K562 (cell line): ENCODE measurements around the gene EFCC1. TPM values are rescaled to one million over a fixed set of nuclear protein-coding genes. Genes with fewer than 3 reads are reported as not detected.

ENCODE experiments used
- ATAC-seq: fragments of 200-7000 bp; cut with Tn5 transposase; 3 replicates; pipeline ENCODE4 v1.9.1; 2020; ENCODE audit warnings: moderate library complexity
- BruUV-seq: library from RNA; stranded (reverse); fragments of 400-500 nt; replicated peaks from 2 replicates; lab custom pipeline; 2021; lab: Mats Ljungman, UMichigan
- CTCF ChIA-PET: fragments of 300-600 bp; formaldehyde crosslinking; extraction: SDS; loops from one replicate; lab custom pipeline; 2021; ENCODE audit warnings: low intra/inter-chr PET ratio; lab: Yijun Ruan, JAX
- POLR2A ChIA-PET: fragments of 300-600, 350-650 bp; sonication (Branson Sonifier 250); formaldehyde crosslinking; extraction: SDS; loops from one replicate; lab custom pipeline; 2021; ENCODE audit warnings: antibody characterized with exemption, inconsistent platforms; lab: Yijun Ruan, JAX
- DNase-seq, 4 experiments: peaks; one replicate each; pipeline versions ENCODE4 v3.0.0 to v3.0.0-alpha.2; 2011 to 2018; ENCODE audit warnings: low spot score in 3 of 4, mixed read lengths in 3 of 4; ENCODE audit errors: extremely low read depth in 1 of 4
- FAIRE-seq: peaks from 2 replicates; lab custom pipeline; 2011; peaks lifted over from hg19 to GRCh38; lab: Jason Lieb, UNC
- H2AFZ ChIP-seq: 2 replicates; pipeline ENCODE4 v1.6.0; 2011; ENCODE audit warnings: low read depth, low read length, control low read depth, inconsistent platforms
- H3K27ac ChIP-seq: fragments of 200-600 bp; 3 replicates; pipeline ENCODE4 v1.8.0; 2011; ENCODE audit warnings: low read depth, mild to moderate bottlenecking, control low read depth, inconsistent platforms, low read length, moderate library complexity, mixed read lengths; ENCODE audit errors: extremely low read depth
- H3K27me3 ChIP-seq, 2 experiments: fragments of 300-600 bp in 1 of 2; 2 replicates in 1 of 2; 3 replicates in 1 of 2; pipeline versions ENCODE4 v1.6.0 to v1.8.0; 2011; ENCODE audit warnings: inconsistent platforms in 2 of 2, low read length in 2 of 2, mild to moderate bottlenecking in 1 of 2, mixed read lengths in 1 of 2, moderate library complexity in 1 of 2; ENCODE audit not compliant: control insufficient read depth in 2 of 2, insufficient read depth in 2 of 2
- H3K36me3 ChIP-seq: fragments of 300-600 bp; 3 replicates; pipeline ENCODE4 v1.8.0; 2011; ENCODE audit warnings: mild to moderate bottlenecking, low read length, inconsistent platforms; ENCODE audit not compliant: control insufficient read depth, insufficient read depth
- H3K4me1 ChIP-seq, 2 experiments: fragments of 200-600 bp in 1 of 2; replicated peaks in 1 of 2; 2 replicates in 1 of 2; 3 replicates in 1 of 2; pipeline versions ENCODE4 v1.5.1 to v1.8.0; 2011; ENCODE audit warnings: inconsistent platforms in 2 of 2, low read length in 2 of 2, mild to moderate bottlenecking in 1 of 2, mixed read lengths in 1 of 2, moderate library complexity in 1 of 2; ENCODE audit not compliant: control insufficient read depth in 2 of 2, insufficient read depth in 2 of 2
- H3K4me2 ChIP-seq: 2 replicates; pipeline ENCODE4 v1.6.1; 2011; ENCODE audit warnings: low read length, control low read depth, inconsistent platforms, mixed read lengths; ENCODE audit not compliant: insufficient read depth
- H3K4me3 ChIP-seq: fragments of 200-600 bp; sonication (generic), shearing (Covaris generic); 2 replicates; pipeline ENCODE4 v1.5.1; 2016; ENCODE audit warnings: control low read depth, inconsistent platforms
- H3K79me2 ChIP-seq: fragments of 200-600 bp; 3 replicates; pipeline ENCODE4 v1.8.0; 2011; ENCODE audit warnings: low read length, inconsistent platforms; ENCODE audit not compliant: control insufficient read depth, insufficient read depth
- H3K9ac ChIP-seq, 2 experiments: 2 replicates each; pipeline versions ENCODE4 v1.6.0 to v1.6.1; 2011; ENCODE audit warnings: low read depth in 2 of 2, low read length in 2 of 2, control low read depth in 1 of 2, inconsistent platforms in 1 of 2, mild to moderate bottlenecking in 1 of 2, mixed read lengths in 1 of 2; ENCODE audit not compliant: insufficient read depth in 1 of 2
- H3K9me1 ChIP-seq: one replicate; pipeline ENCODE4 v1.6.0; 2011; ENCODE audit warnings: inconsistent platforms, mild to moderate bottlenecking, low read length, moderate library complexity; ENCODE audit not compliant: control insufficient read depth, insufficient read depth
- H3K9me3 ChIP-seq: replicated peaks from 2 replicates; pipeline ENCODE4 v1.5.1; 2011; ENCODE audit warnings: low read depth, low read length, inconsistent platforms; ENCODE audit not compliant: control insufficient read depth, insufficient read depth
- H4K20me1 ChIP-seq: replicated peaks from 2 replicates; pipeline ENCODE4 v1.6.1; 2011; ENCODE audit warnings: low read length, inconsistent platforms, mixed read lengths; ENCODE audit not compliant: control insufficient read depth, insufficient read depth
- MBD2 ChIP-seq: sonication (generic); IDR thresholded peaks from 2 replicates; pipeline ENCODE4 v1.6.1; 2016; ENCODE audit warnings: low read depth, borderline replicate concordance
- MEIS2 ChIP-seq: fragments of 450-650 bp; IDR thresholded peaks from 2 replicates; pipeline ENCODE4 v1.6.1; 2014; ENCODE audit warnings: mild to moderate bottlenecking; ENCODE audit not compliant: partially characterized antibody
- WGBS: fragments of 100-300 bp; shearing (Covaris generic); methylation state at CpG from one replicate; pipeline ENCODE4 v1.1.6; 2016; ENCODE audit warnings: low coverage, mixed read lengths; ENCODE audit not compliant: insufficient coverage; ENCODE audit errors: missing lambda C conversion rate; 5-methylcytosine and 5-hydroxymethylcytosine counted together
- in situ Hi-C: fragments of 300-500 bp; cut with MboI; formaldehyde crosslinking; loops from 4 replicates; pipeline ENCODE4 v1.15.0; 2018; ENCODE audit warnings: inconsistent platforms, mixed read lengths
- intact Hi-C: fragments of 100-400 bp; cut with micrococcal nuclease; formaldehyde crosslinking; loops from 2 replicates; pipeline ENCODE4 v1.14.2; 2022
- polyA plus RNA-seq, 8 experiments: library from polyadenylated mRNA; depleted of rRNA in 4 of 8; stranded (reverse) in 5 of 8; unstranded in 3 of 8; fragments of >200 nt; fragmentation: Nextera tagmentation in 2 of 8; fragmentation: Illumina TruSeq in 1 of 8; extraction: Ambion mirVana in 2 of 8; extraction: Trizol in 1 of 8; gene quantifications; 2 replicates each; pipeline versions ENCODE4 v1.2.1 to v1.2.3, GENCODE V29; 2011 to 2014; ENCODE audit warnings: inconsistent platforms in 1 of 8, missing spikeins in 1 of 8
- total RNA-seq, 7 experiments: library from RNA; depleted of rRNA in 6 of 7; stranded (reverse); fragments of >200 nt in 6 of 7; fragmentation: Illumina TruSeq in 2 of 7; extraction: Trizol in 2 of 7; gene quantifications; 2 replicates each; pipeline versions ENCODE4 v1.2.1 to v1.2.3, GENCODE V29; 2011 to 2021; ENCODE audit warnings: low replicate concordance in 1 of 7
- TF ChIP-seq, protein P1 (sequence below): fragments of 450-650 bp; formaldehyde crosslinking; conservative IDR thresholded peaks from 2 replicates; pipeline ENCODE4 v1.4.0; 2022; ENCODE audit warnings: mild to moderate bottlenecking, missing genetic modification characterization

Gene EFCC1
- total and polyA plus RNA-seq, 9 of the 15 experiments (the other 6 are each of a cell fraction or from before 2014, with no cell fraction given), result not detected

DNA sequence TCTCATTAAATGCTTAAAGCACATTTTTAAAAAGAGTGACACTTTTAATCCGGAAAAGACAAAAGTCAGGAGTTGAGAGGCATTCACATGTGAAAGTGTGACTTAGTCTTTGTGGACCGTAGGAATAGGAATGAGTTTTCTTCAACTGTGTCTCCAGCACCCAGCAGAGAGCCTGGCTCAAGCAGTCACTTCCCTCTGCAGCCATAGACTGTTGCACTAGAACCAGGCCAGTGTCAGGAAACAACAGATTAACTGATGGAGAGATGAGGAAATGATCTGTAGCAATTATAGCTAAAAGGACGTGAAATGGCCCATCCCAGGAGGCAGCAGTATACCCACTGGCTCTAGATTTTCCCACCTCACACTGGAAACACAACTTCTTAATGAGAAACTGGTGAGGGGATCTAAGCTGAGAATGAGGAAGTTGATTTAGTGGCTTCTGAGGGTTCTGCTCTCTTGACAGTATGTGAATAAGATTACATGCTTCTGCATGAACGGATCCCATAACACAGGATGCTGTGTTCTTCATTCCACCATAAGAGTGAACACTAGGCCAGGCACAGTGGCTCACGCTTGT lies 27.0 kb upstream of the EFCC1 start:
- H3K36me3 ChIP-seq, result no peaks in the 10 kb centered on the region
- peak; percentile 16 for TF ChIP-seq MEIS2
- TF ChIP-seq, protein P1, sequence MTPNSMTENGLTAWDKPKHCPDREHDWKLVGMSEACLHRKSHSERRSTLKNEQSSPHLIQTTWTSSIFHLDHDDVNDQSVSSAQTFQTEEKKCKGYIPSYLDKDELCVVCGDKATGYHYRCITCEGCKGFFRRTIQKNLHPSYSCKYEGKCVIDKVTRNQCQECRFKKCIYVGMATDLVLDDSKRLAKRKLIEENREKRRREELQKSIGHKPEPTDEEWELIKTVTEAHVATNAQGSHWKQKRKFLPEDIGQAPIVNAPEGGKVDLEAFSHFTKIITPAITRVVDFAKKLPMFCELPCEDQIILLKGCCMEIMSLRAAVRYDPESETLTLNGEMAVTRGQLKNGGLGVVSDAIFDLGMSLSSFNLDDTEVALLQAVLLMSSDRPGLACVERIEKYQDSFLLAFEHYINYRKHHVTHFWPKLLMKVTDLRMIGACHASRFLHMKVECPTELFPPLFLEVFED, result no peak
- H3K4me3 ChIP-seq, result no peak overlapping the region
- DNase-seq, result no peak
- BruUV-seq, result no TSS peak
- intact Hi-C loops (loop anchor here (5.0 kb wide), 2 partner anchors 53 to 108 kb away; no protein-coding TSS in a partner anchor), in situ Hi-C loops (loop anchor here (10.0 kb wide), 1 partner anchor 111 kb away; no protein-coding TSS in a partner anchor)
- ChIA-PET POLR2A (no interaction called here), CTCF (no interaction called here)
- H4K20me1 ChIP-seq, result no peaks in the 10 kb centered on the region; the same call in 1 of the 2 replicates
- no peaks in the 10 kb centered on the region for H3K9me1 ChIP-seq
- H3K9me3 ChIP-seq, result no peaks in the 10 kb centered on the region
- no peak for ATAC-seq
- H3K9ac ChIP-seq, result no peak overlapping the region
- FAIRE-seq, result no peak
- no peaks in the 10 kb centered on the region for H3K79me2 ChIP-seq
- no peaks in the 10 kb centered on the region; a peak in 1 of 5 replicates for H3K4me1 ChIP-seq
- no peak overlapping the region for H2AFZ ChIP-seq
- H3K4me2 ChIP-seq, result no peak overlapping the region
- WGBS, result 3% methylated on average over 3 of the region's 5 CpGs
- H3K27ac ChIP-seq, result no peak overlapping the region
- peaks cover 0 to 12% of the 10 kb centered on the region in 2 experiments; a peak in 2 of 5 replicates for H3K27me3 ChIP-seq

DNA sequence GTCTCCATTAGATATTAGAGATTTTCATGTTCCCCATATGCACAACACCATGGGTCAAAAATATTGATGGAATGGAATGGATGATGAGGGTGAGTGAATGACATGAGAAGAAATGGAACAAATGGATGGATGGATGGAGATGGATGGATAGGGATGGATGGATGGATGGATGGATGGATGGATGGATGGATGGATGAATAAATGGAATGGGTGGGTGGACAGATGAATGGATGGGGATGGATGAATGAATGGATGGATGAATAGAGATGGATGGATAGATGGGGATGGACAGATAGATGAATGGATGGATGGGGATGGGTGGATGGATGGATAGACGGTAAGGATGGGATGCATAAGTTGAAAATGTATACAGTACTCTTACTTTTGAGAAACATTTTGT lies 25.8 kb upstream of the EFCC1 start:
- CTCF ChIA-PET, result no interaction called here
- TF ChIP-seq MBD2, result no peak
- TF ChIP-seq, all 486 proteins: peak for 0
- Histone ChIP-seq H2AFZ (no peak overlapping the region), H3K27me3 (peaks cover 0 to 12% of the 10 kb centered on the region in 2 experiments; a peak in 2 of 5 replicates), H3K9ac (no peak overlapping the region), H3K9me3 (no peaks in the 10 kb centered on the region), H3K9me1 (no peaks in the 10 kb centered on the region), H3K4me3 (no peak overlapping the region), H3K79me2 (no peaks in the 10 kb centered on the region), H3K4me1 (no peaks in the 10 kb centered on the region; a peak in 1 of 5 replicates), H4K20me1 (no peaks in the 10 kb centered on the region; the same call in 1 of the 2 replicates), H3K4me2 (no peak overlapping the region), H3K27ac (no peak overlapping the region), H3K36me3 (no peaks in the 10 kb centered on the region)
- FAIRE-seq (no peak), ATAC-seq (no peak), DNase-seq (no peak)
- POLR2A ChIA-PET, result no interaction called here
- in situ Hi-C loops, result loop anchor here (10.0 kb wide), 1 partner anchor 110 kb away; no protein-coding TSS in a partner anchor
- no TSS peak for BruUV-seq
- WGBS, result 0% methylated on average over 1 of the region's 1 CpG
- intact Hi-C loops, result no loop called here
